Measurements from ENCODE around the gene PCNX3.

Gene PCNX3

GRCh38 chr11:65615229-65615949 is at the start of gene PCNX3:
PCNX3 (plus strand) TSS chr11:65615776; CDS start chr11:65616312, 536 bp downstream.
- peak within 1 kb of the TSS; percentile 91 for H3K4me3 ChIP-seq (replicated peaks; ENCODE audit: low read depth, low read length)
- TF ChIP-seq, protein P1, sequence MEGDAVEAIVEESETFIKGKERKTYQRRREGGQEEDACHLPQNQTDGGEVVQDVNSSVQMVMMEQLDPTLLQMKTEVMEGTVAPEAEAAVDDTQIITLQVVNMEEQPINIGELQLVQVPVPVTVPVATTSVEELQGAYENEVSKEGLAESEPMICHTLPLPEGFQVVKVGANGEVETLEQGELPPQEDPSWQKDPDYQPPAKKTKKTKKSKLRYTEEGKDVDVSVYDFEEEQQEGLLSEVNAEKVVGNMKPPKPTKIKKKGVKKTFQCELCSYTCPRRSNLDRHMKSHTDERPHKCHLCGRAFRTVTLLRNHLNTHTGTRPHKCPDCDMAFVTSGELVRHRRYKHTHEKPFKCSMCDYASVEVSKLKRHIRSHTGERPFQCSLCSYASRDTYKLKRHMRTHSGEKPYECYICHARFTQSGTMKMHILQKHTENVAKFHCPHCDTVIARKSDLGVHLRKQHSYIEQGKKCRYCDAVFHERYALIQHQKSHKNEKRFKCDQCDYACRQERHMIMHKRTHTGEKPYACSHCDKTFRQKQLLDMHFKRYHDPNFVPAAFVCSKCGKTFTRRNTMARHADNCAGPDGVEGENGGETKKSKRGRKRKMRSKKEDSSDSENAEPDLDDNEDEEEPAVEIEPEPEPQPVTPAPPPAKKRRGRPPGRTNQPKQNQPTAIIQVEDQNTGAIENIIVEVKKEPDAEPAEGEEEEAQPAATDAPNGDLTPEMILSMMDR (IDR thresholded peaks at IDR 0.05; ENCODE audit: low read length, missing control alignments) = no peak
- DNase-seq (ENCODE audit: low read depth) = peak; percentile 100

- DNase-seq (ENCODE audit: low read depth) = no peak
- TF ChIP-seq, protein P1 (IDR thresholded peaks at IDR 0.05; ENCODE audit: low read length, missing control alignments) = no peak
- peak overlapping the region; percentile 77 for H3K4me3 ChIP-seq (replicated peaks; ENCODE audit: low read depth, low read length)
These were observed 46.2 kb upstream of the PCNX3 start for GRCh38 chr11:65569164-65569972.

DNA sequence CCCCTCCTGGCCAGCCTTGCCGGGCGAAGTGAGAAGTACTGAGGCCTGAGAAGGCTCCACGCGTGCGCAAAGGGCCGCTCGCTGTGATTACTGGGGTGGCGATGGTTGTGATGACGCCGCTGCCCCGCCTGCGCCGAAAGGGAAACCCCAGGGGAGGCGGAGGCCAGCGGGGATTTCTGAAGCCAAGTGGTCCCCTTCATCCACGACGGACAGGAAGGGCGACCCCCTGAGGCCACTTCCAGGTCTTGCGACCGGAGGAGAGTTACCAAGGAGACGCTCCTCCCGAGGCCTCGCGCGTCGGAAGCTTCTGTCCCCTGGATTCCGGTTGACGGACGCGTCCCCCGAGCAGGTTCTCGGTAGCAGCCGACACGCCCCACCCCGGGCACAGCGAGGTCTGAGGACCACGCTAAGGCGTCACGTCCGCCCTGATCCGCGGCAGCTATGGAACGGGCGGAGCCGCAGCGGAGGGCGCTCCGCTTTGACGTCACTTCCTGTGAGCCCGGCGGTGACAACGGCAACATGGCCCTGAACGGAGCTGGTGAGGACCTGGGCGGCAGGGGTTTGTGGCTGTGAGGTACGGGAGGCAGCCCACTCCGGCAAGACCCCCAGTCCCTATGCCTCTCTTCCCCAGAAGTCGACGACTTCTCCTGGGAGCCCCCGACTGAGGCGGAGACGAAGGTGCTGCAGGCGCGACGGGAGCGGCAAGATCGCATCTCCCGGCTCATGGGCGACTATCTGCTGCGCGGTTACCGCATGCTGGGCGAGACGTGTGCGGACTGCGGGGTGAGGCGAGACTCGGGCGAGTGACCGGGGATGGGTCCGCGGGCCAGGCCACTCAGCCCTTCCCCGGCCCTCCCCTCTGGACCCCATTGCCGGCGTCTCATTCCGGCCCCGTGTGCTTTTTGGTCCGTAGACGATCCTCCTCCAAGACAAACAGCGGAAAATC is 45.3 kb upstream of the PCNX3 start, which contains the start of gene ZNRD2:
TSS of gene ZNRD2 (plus strand) at position 505 of the 946 bp plus-strand sequence. CDS start at position 520, 15 bp downstream.
- DNase-seq (ENCODE audit: low read depth) = peak; percentile 99
- TF ChIP-seq, protein P1 (IDR thresholded peaks at IDR 0.05; ENCODE audit: low read length, missing control alignments) = peak; percentile 22

DNA sequence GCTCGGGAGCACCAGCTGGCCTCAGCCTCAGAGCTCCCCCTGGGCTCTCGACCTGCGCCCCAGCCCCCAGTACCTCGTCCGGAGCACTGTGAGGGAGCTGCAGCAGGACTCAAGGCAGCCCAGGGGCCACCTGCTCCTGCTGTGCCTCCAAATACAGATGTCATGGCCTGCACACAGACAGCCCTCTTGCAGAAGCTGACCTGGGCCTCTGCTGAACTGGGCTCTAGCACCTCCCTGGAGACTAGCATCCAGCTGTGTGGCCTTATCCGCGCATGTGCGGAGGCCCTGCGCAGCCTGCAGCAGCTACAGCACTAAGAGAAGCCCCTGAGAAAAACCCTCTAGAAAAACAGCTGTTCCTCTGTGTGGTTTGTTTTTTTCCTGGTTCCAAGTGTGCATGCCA is 44.2 kb upstream of the PCNX3 start:
- H3K4me3 ChIP-seq (replicated peaks; ENCODE audit: low read depth, low read length) = peak overlapping the region; percentile 77
- DNase-seq (ENCODE audit: low read depth) = no peak
- TF ChIP-seq, protein P1 (IDR thresholded peaks at IDR 0.05; ENCODE audit: low read length, missing control alignments) = no peak

More for the DNA sequence above, 45.3 kb upstream of the PCNX3 start, which contains the start of gene ZNRD2:
- H3K4me3 ChIP-seq (replicated peaks; ENCODE audit: low read depth, low read length) = peak within 1 kb of the TSS; percentile 77

GRCh38 chr11:65571940-65572339 is 43.6 kb upstream of the PCNX3 start:
- H3K4me3 ChIP-seq (replicated peaks; ENCODE audit: low read depth, low read length) = peak overlapping the region; percentile 77
- peak; percentile 57 for DNase-seq (ENCODE audit: low read depth)
- TF ChIP-seq, protein P1 (IDR thresholded peaks at IDR 0.05; ENCODE audit: low read length, missing control alignments) = peak; percentile 45

DNA sequence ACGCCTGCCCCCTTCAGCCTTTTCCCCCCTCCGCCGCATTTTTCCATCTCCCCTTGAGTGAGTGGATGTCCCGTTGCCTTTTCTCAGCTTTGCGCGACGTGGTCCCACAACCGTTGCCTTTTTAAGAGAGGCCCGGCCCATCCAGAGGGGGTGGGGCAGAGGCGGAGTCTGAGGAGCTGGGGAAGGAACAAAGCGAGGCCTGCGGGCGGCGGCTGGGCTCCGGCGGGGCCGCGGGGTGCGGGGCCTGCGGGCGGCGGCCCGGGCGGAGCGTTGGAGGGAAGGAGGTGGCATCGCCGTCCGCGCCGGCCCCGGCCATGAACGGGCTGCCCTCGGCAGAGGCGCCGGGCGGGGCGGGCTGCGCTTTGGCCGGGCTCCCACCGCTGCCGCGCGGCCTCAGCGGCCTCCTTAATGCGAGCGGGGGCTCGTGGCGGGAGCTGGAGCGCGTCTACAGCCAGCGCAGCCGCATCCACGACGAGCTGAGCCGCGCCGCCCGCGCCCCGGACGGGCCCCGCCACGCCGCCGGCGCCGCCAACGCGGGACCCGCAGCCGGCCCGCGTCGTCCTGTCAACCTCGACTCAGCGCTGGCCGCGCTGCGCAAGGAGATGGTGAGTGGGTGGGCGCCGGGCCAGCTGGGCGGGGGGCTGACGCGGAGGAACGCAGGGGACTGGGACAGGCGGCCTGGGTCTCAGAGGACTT is 43.1 kb upstream of the PCNX3 start, which contains the start of gene FAM89B:
TSS of gene FAM89B (plus strand) at position 183 of the 696 bp plus-strand sequence. CDS start at position 315, 132 bp downstream.
- H3K4me3 ChIP-seq (replicated peaks; ENCODE audit: low read depth, low read length) = peak within 1 kb of the TSS; percentile 77
- TF ChIP-seq, protein P1 (IDR thresholded peaks at IDR 0.05; ENCODE audit: low read length, missing control alignments) = no peak
- peak; percentile 86 for DNase-seq (ENCODE audit: low read depth)
